Activated CD8-positive, alpha-beta memory T cell treated with anti-CD3 and anti-CD28 coated beads for 1 hour (primary cell): Measurements from ENCODE around the gene FAM83D.

Experiments
- DNase-seq, 2 donors: peaks; one replicate each; pipeline ENCODE4 v3.0.0-alpha.2; 2020; ENCODE audit warnings: low read depth in 1 of 2; ENCODE audit errors: extremely low read depth in 1 of 2

Gene FAM83D

DNA sequence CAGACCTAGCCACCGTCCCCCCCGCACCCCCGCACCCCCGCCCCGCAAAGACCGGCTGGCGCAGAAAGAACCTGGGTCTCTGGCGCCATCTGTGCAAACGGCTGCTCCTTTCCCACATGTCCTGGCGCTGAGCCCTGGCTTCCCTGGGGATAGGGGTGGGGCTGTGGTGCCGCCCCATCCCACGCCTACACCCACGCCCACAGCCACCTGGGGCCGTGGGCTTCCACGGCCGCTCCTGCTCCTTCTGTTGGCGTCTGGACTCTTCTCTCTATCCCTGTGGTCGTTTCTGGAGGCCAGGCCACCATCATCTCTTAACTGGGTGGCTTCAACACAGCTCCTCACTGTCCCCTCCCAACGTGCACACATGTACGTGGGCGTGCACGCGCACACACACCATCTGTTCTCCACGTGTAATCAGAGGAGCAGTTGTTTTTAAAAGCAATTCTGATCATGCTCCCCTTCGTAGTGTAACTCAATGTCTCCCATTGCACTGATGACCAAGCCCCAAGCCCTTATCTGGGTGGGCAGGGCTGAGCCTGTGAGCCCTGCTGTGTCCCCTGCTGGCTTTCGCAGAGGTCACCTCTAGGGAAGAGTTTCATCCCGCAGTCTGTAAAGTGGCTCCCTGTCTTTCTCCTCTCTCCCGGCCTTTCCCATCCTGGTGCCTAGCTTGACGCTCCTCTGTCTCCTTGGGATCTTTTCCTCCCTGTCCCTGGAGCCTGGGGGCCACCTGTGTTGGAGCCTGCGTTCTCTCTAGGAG, 31.9 kb upstream of the FAM83D start:
- DNase-seq: no peak

- DNase-seq: no peak
These were observed 30.9 kb upstream of the FAM83D start for GRCh38 chr20:38895098-38895949.

DNA sequence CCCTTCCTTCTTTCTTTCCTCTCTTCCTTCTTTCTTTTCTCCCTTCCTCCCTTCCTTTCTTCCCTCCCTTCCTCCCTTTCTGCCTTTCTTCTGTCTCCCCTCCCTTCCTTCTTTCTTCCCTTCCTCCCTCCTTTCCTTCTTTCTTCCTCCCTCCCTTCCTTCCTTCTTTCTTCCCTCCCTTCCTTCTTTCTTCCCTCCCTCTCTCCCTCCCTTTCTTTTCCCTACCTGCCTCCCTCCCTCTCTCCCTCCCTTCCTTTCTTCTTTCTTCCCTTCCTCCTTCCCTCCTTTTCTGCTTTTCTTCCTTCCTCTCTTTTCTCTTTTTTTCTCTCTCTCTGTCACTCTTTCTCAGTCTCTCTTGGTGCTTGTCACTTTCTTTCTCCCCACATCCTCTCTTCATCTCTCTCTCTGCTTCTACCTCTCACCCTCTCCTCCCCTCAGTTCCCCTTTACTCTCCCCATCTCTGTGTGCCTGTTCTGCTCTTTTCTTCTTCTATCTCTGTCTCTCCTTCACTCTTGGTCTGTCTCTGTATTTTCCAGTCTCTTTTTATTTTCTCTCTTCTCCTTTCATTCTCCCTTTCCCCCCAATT, 30.1 kb upstream of the FAM83D start:
- DNase-seq: no peak

DNA sequence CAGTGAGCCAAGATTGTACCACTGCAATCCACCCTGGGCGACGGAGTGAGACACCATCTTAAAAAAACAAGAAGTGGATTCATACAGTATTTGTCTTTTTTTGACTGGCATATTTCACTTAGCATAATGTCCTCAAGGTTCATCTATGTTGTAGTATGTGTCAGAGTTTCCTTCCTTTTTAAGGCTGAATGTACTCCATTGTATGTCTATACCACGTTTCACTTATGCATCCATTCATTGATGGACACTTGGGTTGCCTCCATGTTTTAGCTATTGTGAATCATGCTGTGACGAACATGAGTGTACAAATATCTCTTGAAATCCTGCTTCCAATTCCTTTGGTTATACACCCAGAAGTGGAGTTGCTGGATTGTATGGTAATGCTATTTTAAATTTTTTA, 28.9 kb upstream of the FAM83D start:
- no peak for DNase-seq

DNA sequence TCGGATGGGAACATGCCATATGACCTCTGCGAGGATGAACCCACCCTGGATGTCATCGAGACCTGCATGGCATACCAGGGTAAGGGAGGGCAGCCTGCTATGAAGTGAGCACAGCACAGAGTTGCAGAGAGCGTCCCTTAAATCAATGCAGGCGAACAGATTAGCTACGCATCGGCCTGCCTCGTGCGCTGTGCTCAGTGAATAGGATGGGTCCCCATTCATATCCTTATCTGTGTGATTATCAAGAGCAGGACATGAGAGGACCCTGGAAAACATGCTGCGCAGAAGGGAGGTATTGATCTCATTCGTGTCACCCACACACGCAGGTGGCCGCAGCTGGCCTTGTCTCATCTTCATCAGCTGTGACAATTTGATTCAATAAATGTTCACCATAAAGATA, 25.6 kb upstream of the FAM83D start:
- DNase-seq: no peak

GRCh38 chr20:38902601-38903000, 23.6 kb upstream of the FAM83D start:
- no peak for DNase-seq

GRCh38 chr20:38903335-38903734, 22.9 kb upstream of the FAM83D start:
- no peak for DNase-seq

DNA sequence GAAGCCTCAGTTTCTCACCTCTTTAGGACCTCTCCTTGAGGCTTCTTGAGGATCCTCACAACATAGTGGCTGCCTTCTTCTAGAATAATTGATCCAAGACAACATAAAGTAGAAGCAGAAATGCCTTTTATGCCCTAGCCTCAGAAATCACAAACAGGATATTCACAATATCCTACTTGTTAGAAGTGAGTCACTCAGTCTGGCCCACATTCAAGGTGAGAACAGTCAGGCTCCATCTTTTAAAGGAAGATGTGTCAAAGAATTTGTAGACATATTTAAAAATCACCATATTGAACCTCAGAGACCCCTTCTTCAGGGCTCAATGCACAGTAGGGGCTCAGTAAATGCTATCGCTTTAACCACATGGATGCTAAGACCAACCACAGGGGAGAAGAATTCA, 20.8 kb upstream of the FAM83D start:
- DNase-seq: no peak

DNA sequence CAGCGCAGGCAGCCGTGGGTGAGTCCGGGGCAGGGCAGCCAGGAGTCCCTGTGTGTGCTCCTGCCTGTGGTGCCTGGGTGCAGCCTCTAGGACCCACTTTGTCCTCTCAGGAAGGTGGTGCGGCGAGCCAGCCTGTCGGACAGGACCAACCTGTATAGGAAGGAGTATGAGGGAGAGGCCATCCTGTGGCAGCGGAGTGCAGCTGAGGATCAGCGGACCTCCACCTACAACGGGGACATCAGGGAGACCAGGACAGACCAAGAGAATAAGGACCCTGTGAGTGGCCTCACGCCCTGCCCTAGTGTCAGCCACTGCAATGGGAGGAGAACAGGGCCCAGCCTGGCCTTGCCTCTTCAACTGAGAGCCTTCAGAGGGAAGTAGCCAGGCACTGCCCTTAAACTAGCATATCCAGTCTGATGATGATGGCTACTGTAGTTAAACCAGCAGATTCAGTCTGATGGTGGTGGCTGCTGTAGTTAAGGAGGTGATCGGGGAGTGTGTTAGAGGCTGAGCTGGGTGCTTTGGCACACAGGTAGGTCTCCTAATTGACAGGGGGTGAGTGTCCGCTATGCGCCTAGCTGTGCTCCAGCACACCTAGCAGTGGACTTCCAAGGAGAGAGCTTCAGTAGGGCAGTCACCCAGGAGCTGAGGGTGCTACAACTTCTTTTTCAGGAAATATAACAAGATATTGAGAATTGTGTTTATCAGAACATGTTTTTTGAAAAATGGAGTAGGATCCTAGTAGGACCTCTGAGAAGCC, 18.1 kb upstream of the FAM83D start:
- DNase-seq: no peak

GRCh38 chr20:38915355-38915754, 10.9 kb upstream of the FAM83D start:
- no peak for DNase-seq

- DNase-seq: no peak
These were observed 8.6 kb upstream of the FAM83D start for GRCh38 chr20:38917657-38918056.

- DNase-seq: no peak
These were observed 8.0 kb upstream of the FAM83D start for GRCh38 chr20:38918172-38918571.

- DNase-seq: no peak
These were observed 6.5 kb upstream of the FAM83D start for GRCh38 chr20:38919683-38920082.

- no peak for DNase-seq
These were observed 5.8 kb upstream of the FAM83D start for GRCh38 chr20:38920411-38920810.

DNA sequence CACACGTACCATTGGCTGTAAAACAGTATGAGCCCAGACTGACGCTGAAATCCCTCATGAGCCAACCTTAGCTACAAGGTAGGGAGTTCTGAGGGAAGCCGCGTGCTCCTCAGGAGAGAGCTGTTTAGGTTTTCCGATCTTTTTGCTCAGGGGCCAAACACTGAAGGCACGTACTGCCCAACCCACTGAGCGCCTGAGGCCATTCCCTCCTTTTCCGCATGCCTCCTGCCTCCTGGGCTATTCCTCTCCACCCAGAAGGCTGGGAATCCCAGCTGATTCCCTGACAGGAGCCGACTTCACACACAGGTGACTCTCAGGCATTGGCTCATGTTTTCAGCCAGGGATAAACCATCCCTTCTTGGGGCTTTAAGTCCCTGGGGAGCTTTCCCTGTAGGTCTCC, 5.4 kb upstream of the FAM83D start:
- no peak for DNase-seq

DNA sequence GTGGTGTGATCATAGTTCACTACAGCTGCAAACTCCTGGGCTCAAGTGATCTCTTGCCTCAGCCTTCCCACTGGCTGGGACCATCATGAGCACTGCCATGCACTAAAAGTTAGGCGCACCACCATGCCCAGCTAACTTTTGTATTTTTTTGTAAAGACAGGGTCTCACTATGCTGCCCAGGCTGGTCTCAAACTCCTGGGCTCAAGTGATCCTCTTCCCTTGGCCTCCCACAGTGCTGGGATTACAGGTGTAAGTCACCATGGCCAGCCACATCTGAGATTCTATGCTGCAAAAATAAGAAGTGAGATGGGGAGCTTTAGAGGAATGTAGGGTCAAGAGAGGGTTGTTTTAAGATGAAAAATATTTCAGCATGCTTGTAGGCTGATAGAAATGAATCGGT, 1.5 kb upstream of the FAM83D start:
- DNase-seq: no peak

GRCh38 chr20:38926934-38927616, 858 bp downstream of the FAM83D start:
- no peak for DNase-seq

DNA sequence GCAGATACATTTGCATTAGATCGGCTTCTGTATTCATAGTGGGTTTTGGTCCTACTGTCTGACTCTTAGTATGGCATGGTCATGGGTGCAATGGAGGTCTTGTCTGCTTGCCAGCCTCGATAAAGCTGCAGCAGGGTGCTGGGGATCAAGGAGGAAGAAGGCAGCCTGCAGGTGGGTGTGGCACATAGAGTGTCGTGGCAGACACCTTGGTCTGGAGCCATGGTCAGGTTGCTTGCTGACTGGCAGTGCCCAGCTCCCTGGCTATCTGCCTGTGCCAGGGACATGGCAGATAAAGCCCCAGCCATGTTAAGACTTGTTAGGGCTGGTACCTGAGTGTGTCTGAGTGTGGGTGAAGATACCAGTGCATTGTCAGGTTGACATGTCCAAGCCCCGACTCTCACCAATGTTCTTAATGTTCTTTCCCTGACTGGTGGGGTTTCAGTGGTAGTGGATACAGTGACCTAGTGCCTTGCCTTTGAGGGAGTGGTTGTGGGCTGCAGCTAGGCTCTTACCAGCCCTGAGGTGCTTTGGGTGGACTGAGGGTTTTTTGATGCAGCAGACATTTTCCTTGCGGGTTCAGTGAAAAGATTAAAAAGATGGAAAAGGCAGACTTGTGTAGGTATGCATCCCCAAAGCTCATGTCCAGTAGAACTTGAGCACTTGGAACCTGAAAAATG, 1.8 kb downstream of the FAM83D start:
- no peak for DNase-seq

DNA sequence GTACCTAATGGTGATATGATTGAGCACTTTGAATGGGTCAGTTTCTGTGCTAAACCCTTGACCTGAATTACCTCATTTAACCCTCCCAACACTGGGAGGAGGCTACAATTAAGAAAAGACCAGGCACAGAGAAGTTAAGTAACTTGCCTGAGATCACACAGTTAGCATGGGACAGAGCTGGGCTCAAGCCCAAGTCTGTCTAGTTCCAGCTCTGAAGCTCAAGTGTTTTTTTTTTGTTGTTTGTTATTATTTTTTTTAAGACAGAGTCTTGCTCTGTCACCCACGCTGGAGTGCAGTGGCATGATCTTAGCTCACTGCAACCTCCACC, 4.0 kb downstream of the FAM83D start:
- no peak for DNase-seq

- no peak for DNase-seq
These were observed 5.8 kb downstream of the FAM83D start for GRCh38 chr20:38931984-38932383.
